Naive thymus-derived CD4-positive, alpha-beta T cell (primary cell): ENCODE data around the gene AGBL5. TPM values are rescaled to one million over a fixed set of nuclear protein-coding genes. Genes with fewer than 3 reads are reported as not detected.

ENCODE experiments used
- ATAC-seq: fragments of 150-1000 bp; cut with Tn5 transposase; 2 replicates; pipeline ENCODE4 v1.10.0; 2021; ENCODE audit warnings: mild to moderate bottlenecking, moderate library complexity
- CTCF ChIA-PET: fragments of 350-600 bp; sonication (Branson Sonifier 250); formaldehyde crosslinking; loops from one replicate; lab custom pipeline; 2021; ENCODE audit warnings: antibody characterized with exemption; lab: Charles Lee
- POLR2A ChIA-PET: fragments of 350-600 bp; sonication (Branson Sonifier 250); formaldehyde crosslinking; loops from one replicate; lab custom pipeline; 2021; ENCODE audit warnings: antibody characterized with exemption, inconsistent platforms; lab: Charles Lee
- DNase-seq, 9 donors: peaks; one replicate each; pipeline versions ENCODE4 v3.0.0 to v3.0.0-alpha.2; 2020 to 2022; ENCODE audit warnings: mixed read lengths in 1 of 9
- H3K27ac ChIP-seq: one replicate; pipeline ENCODE4 v1.7.0; 2013; ENCODE audit warnings: mild to moderate bottlenecking, low read depth, low read length, moderate library complexity
- H3K27me3 ChIP-seq, 2 donors: one replicate each; pipeline ENCODE4 v1.7.0; 2013; ENCODE audit warnings: low read length in 2 of 2, mild to moderate bottlenecking in 2 of 2, moderate library complexity in 2 of 2; ENCODE audit not compliant: control insufficient read depth in 2 of 2, insufficient read depth in 2 of 2
- H3K36me3 ChIP-seq, 3 experiments: 1 replicate in 2 of 3; 2 replicates in 1 of 3; pipeline ENCODE4 v1.7.0; 2013; ENCODE audit warnings: low read length in 3 of 3, mild to moderate bottlenecking in 3 of 3, moderate library complexity in 1 of 3; ENCODE audit not compliant: insufficient read depth in 3 of 3, control insufficient read depth in 2 of 3
- H3K4me1 ChIP-seq, 2 donors: one replicate each; pipeline ENCODE4 v1.7.0; 2013; ENCODE audit warnings: low read length in 2 of 2, mild to moderate bottlenecking in 2 of 2, moderate library complexity in 1 of 2; ENCODE audit not compliant: control insufficient read depth in 2 of 2, insufficient read depth in 2 of 2
- H3K4me3 ChIP-seq: 2 replicates; pipeline ENCODE4 v1.7.0; 2013; ENCODE audit warnings: mild to moderate bottlenecking, low read length
- H3K9me3 ChIP-seq, 3 experiments: 1 replicate in 2 of 3; 2 replicates in 1 of 3; pipeline ENCODE4 v1.7.0; 2013; ENCODE audit warnings: low read length in 3 of 3; ENCODE audit not compliant: control insufficient read depth in 2 of 3
- H3K27ac Mint-ChIP-seq, 9 donors: one replicate each; pipeline ENCODE4 v1.8.0; 2020 to 2022; ENCODE audit warnings: mixed read lengths in 9 of 9, mild to moderate bottlenecking in 8 of 9, moderate library complexity in 5 of 9, inconsistent platforms in 2 of 9
- H3K27me3 Mint-ChIP-seq, 5 donors: one replicate each; pipeline ENCODE4 v1.8.0; 2021 to 2022; ENCODE audit warnings: mixed read lengths in 5 of 5, mild to moderate bottlenecking in 1 of 5
- H3K36me3 Mint-ChIP-seq, 5 donors: one replicate each; pipeline ENCODE4 v1.8.0; 2020 to 2022; ENCODE audit warnings: mixed read lengths in 5 of 5, mild to moderate bottlenecking in 3 of 5, inconsistent platforms in 1 of 5
- H3K4me1 Mint-ChIP-seq, 7 donors: one replicate each; pipeline ENCODE4 v1.8.0; 2020 to 2022; ENCODE audit warnings: mixed read lengths in 7 of 7, mild to moderate bottlenecking in 3 of 7, inconsistent platforms in 1 of 7
- H3K4me3 Mint-ChIP-seq, 10 donors: one replicate each; pipeline ENCODE4 v1.8.0; 2020 to 2022; ENCODE audit warnings: mild to moderate bottlenecking in 10 of 10, mixed read lengths in 10 of 10, moderate library complexity in 6 of 10, inconsistent platforms in 2 of 10
- H3K9me3 Mint-ChIP-seq, 11 donors: one replicate each; pipeline ENCODE4 v1.8.0; 2020 to 2022; ENCODE audit warnings: mixed read lengths in 11 of 11, mild to moderate bottlenecking in 4 of 11, inconsistent platforms in 1 of 11, moderate library complexity in 1 of 11
- intact Hi-C, 2 donors: fragments of 100-400 bp; cut with micrococcal nuclease; formaldehyde crosslinking; loops; one replicate each; pipeline ENCODE4 v1.15.1; 2023
- polyA plus RNA-seq, 2 donors: library from polyadenylated mRNA; unstranded; fragments of 300-500 nt; fragmentation: Illumina TruSeq; gene quantifications; one replicate each; pipeline ENCODE4 v1.2.3, GENCODE V29; 2021
- total RNA-seq, 6 experiments: library from RNA in 5 of 6; stranded (reverse) in 5 of 6; gene quantifications; 1 replicate in 5 of 6; 2 replicates in 1 of 6; pipeline ENCODE4 v1.2.3 and lab custom pipeline; 2021 to 2026

AGBL5 gene
- total and polyA plus RNA-seq, 7 experiments from 2014 or later, result 7.6 to 15.7 (median 12.2) TPM

GRCh38 chr2:27014771-27015433 lies 36.6 kb upstream of the AGBL5 start:
- Mint-ChIP-seq H3K4me3 (no peak overlapping the region), H3K27ac (peak overlapping the region in 1 of 9 donors; percentile 49), H3K4me1 (peaks cover 3 to 15% (median 9%) of the 10 kb centered on the region in 7 donors), H3K27me3 (peaks cover 0 to 3% (median 0%) of the 10 kb centered on the region in 5 donors), H3K9me3 (no peaks in the 10 kb centered on the region), H3K36me3 (no peaks in the 10 kb centered on the region)
- ATAC-seq, result no peak
- ChIA-PET POLR2A (no interaction called here), CTCF (interaction anchor here (2.5 to 4.3 kb wide), 2 partner anchors 52 to 55 kb away, joined by 13 to 54 read pairs; no protein-coding TSS in a partner anchor)
- Histone ChIP-seq H3K27me3 (no peaks in the 10 kb centered on the region), H3K4me1 (no peaks in the 10 kb centered on the region), H3K36me3 (no peaks in the 10 kb centered on the region), H3K9me3 (no peaks in the 10 kb centered on the region), H3K4me3 (no peak overlapping the region), H3K27ac (no peak overlapping the region)
- DNase-seq, result no peak
- intact Hi-C loops, result no loop called here

DNA sequence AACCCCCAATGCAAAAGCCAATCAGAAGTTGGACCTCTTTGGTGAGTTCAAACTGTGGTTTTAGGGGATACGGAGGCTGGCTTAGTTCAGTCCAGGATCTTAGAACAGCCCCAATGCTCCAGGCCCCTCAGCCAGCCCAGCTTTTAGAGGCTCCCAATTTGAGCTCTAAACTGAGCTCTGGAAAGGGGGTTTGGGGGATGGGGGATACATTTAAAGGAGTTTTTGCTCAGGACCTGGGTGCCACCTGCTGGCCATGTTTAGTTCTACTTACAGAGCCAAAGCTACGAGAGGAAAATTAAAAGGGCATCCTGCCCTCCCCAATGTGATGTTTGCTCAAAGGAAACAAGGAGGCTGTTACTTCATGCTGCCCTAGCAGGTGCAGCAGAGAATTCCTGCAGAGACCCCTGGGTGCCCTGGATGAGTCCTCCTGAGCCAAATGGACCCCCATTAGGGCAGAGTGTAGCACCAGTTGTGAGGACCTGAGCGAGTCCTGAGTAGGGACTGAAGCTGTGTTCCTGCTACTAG lies 34.6 kb upstream of the AGBL5 start:
- H3K27ac ChIP-seq, result no peak overlapping the region
- no peaks in the 10 kb centered on the region for H3K36me3 ChIP-seq
- DNase-seq (peak in 7 of 9 donors; percentile 20 to 38 (median 27)), ATAC-seq (peak; percentile 54)
- no peaks in the 10 kb centered on the region for H3K4me1 ChIP-seq
- Mint-ChIP-seq H3K4me1 (peaks cover 0 to 7% (median 0%) of the 10 kb centered on the region in 7 donors), H3K36me3 (no peaks in the 10 kb centered on the region), H3K4me3 (no peak overlapping the region), H3K27ac (no peak overlapping the region), H3K9me3 (no peaks in the 10 kb centered on the region), H3K27me3 (no peaks in the 10 kb centered on the region)
- POLR2A ChIA-PET, result interaction anchor here (1.3 to 2.1 kb wide), 2 partner anchors 34 to 55 kb away, joined by 3 to 5 read pairs; partner anchors contain the start of genes AGBL5 and OST4
- intact Hi-C loops, result loop anchor here (1.0 to 2.0 kb wide), 3 partner anchors 56 to 170 kb away; partner anchors contain the start of gene DPYSL5 (in 1 of the 2)
- CTCF ChIA-PET, result interaction anchor here (0.6 to 4.3 kb wide), 10 partner anchors 12 to 263 kb away, joined by 3 to 54 read pairs (median 4); partner anchors contain the start of gene AGBL5
- H3K9me3 ChIP-seq, result no peaks in the 10 kb centered on the region
- H3K27me3 ChIP-seq, result no peaks in the 10 kb centered on the region
- no peak overlapping the region for H3K4me3 ChIP-seq

DNA sequence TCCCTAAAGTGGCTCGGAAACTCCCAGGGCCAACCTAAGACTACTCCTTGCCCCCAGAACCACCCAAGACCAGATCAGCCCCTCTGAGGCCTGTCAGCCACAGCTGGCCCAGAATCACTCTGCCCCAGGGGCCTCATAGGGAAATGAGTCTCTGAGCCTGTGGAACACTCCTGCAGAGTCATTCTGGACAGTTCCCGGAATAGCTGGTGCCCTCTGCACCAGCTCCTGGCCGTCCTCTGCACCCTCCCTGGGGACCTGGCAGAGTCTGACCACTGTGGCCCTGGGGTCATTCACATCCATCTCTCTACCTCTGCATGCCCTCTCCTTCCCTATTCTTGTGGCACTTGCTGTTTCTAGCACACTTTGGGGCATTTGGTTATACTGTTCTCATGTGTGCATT lies 33.3 kb upstream of the AGBL5 start:
- intact Hi-C loops, result no loop called here
- no peak overlapping the region for H3K27ac Mint-ChIP-seq

DNA sequence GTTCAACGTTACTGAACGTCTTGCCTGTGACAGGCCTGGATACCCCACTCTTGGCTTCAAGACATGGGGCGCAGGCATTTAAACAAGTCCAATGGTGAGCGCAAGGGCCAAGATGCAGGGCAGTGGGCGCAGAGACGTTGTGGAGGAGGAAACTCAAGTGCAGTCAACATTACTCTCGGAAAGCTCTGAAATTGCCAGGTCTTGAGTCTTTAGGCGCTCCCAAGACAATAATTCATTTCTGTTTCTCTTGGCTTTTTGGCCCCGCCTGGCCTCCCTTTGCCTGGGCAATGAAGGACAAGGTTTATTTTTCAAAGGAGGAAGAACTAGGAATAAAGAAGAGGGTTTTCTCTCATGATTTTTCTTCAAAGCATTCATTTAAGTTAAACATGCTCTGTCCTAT lies 32.0 kb upstream of the AGBL5 start:
- no peaks in the 10 kb centered on the region for H3K36me3 ChIP-seq
- no peak overlapping the region for H3K4me3 ChIP-seq
- ATAC-seq, result no peak
- intact Hi-C loops, result no loop called here
- ChIA-PET POLR2A (no interaction called here), CTCF (interaction anchor here (1.4 kb wide), 1 partner anchor 284 kb away, joined by 3 read pairs; no protein-coding TSS in a partner anchor)
- H3K9me3 ChIP-seq, result no peaks in the 10 kb centered on the region
- Mint-ChIP-seq H3K9me3 (no peaks in the 10 kb centered on the region), H3K4me1 (peaks cover 0 to 7% (median 0%) of the 10 kb centered on the region in 7 donors), H3K36me3 (peaks cover 0 to 6% (median 0%) of the 10 kb centered on the region in 5 donors), H3K27ac (no peak overlapping the region), H3K27me3 (no peaks in the 10 kb centered on the region), H3K4me3 (no peak overlapping the region)
- no peaks in the 10 kb centered on the region for H3K4me1 ChIP-seq
- DNase-seq, result no peak
- no peaks in the 10 kb centered on the region for H3K27me3 ChIP-seq
- H3K27ac ChIP-seq, result no peak overlapping the region

More for the DNA sequence above, 33.3 kb upstream of the AGBL5 start:
- ATAC-seq (no peak), DNase-seq (no peak)
- Mint-ChIP-seq H3K36me3 (peaks cover 0 to 6% (median 0%) of the 10 kb centered on the region in 5 donors), H3K4me1 (peaks cover 0 to 7% (median 0%) of the 10 kb centered on the region in 7 donors), H3K4me3 (no peak overlapping the region), H3K27me3 (no peaks in the 10 kb centered on the region), H3K9me3 (no peaks in the 10 kb centered on the region)
- H3K36me3 ChIP-seq, result no peaks in the 10 kb centered on the region
- no peaks in the 10 kb centered on the region for H3K27me3 ChIP-seq
- CTCF ChIA-PET, result interaction anchor here (1.3 to 4.3 kb wide), 3 partner anchors 55 to 285 kb away, joined by 3 to 54 read pairs (median 3); no protein-coding TSS in a partner anchor
- no peaks in the 10 kb centered on the region for H3K4me1 ChIP-seq
- no peak overlapping the region for H3K4me3 ChIP-seq
- POLR2A ChIA-PET, result no interaction called here
- H3K27ac ChIP-seq, result no peak overlapping the region
- no peaks in the 10 kb centered on the region for H3K9me3 ChIP-seq

GRCh38 chr2:27019931-27020855 lies 31.3 kb upstream of the AGBL5 start:
- Mint-ChIP-seq H3K4me3 (no peak overlapping the region), H3K27ac (peak overlapping the region in 1 of 9 donors; percentile 60), H3K27me3 (no peaks in the 10 kb centered on the region), H3K9me3 (no peaks in the 10 kb centered on the region), H3K4me1 (peaks cover 0 to 7% (median 0%) of the 10 kb centered on the region in 7 donors), H3K36me3 (peaks cover 0 to 6% (median 0%) of the 10 kb centered on the region in 5 donors)
- Histone ChIP-seq H3K9me3 (no peaks in the 10 kb centered on the region), H3K4me1 (no peaks in the 10 kb centered on the region), H3K4me3 (no peak overlapping the region), H3K27me3 (no peaks in the 10 kb centered on the region), H3K36me3 (peaks cover 0 to 5% (median 0%) of the 10 kb centered on the region in 3 experiments), H3K27ac (no peak overlapping the region)
- CTCF ChIA-PET, result interaction anchor here (0.7 kb wide), 1 partner anchor 58 kb away, joined by 3 read pairs; no protein-coding TSS in a partner anchor
- DNase-seq (no peak), ATAC-seq (no peak)
- POLR2A ChIA-PET, result no interaction called here
- intact Hi-C loops, result no loop called here
